HG02981 (cell line): Measurements from ENCODE around the gene SUPT6H.

Experiments
- ATAC-seq: cut with Tn5 transposase; IDR thresholded peaks from one replicate; pipeline ENCODE4 v1.9.1; 2021; ENCODE audit warnings: mild to moderate bottlenecking, moderate library complexity; ENCODE audit not compliant: unreplicated experiment

Gene SUPT6H

GRCh38 chr17:28661635-28662526, at the start of gene SUPT6H, which contains the start of gene SDF2:
SUPT6H (plus strand) TSS chr17:28662205; CDS start chr17:28673402, 11,197 bp downstream.
SDF2 (minus strand) TSS chr17:28661906; CDS start chr17:28661876, 30 bp downstream.
- ATAC-seq: peak; percentile 87

GRCh38 chr17:28612531-28612930, 49.5 kb upstream of the SUPT6H start:
- ATAC-seq: no peak

- no peak for ATAC-seq
Observed at GRCh38 chr17:28612936-28613872, 48.8 kb upstream of the SUPT6H start.

DNA sequence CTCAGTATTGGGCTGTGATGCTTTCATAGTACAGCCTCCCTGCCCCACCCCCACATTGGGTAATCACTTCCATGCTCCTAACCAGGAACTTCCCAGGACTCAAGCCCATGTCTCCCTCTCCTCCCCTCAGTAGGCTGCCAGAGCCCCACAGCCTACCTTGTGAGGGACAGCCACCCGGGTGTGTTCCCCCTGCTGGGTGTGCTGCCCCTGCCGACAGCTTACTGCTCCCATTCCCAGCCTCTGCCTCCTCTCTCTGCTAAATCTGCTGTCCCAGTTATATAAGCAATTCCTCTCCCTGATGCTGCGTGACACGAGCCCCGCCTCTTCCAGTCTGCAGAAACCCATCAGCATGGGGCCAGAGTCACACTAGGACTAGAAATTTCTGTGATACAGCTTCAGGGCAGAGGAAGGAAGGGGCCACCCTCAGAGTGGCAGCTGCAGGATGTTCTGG, 48.0 kb upstream of the SUPT6H start, which contains the start of gene RSKR:
RSKR (minus strand) TSS at position 255 of the 451 bp plus-strand sequence; CDS start at position 231, 24 bp downstream.
- ATAC-seq: no peak

DNA sequence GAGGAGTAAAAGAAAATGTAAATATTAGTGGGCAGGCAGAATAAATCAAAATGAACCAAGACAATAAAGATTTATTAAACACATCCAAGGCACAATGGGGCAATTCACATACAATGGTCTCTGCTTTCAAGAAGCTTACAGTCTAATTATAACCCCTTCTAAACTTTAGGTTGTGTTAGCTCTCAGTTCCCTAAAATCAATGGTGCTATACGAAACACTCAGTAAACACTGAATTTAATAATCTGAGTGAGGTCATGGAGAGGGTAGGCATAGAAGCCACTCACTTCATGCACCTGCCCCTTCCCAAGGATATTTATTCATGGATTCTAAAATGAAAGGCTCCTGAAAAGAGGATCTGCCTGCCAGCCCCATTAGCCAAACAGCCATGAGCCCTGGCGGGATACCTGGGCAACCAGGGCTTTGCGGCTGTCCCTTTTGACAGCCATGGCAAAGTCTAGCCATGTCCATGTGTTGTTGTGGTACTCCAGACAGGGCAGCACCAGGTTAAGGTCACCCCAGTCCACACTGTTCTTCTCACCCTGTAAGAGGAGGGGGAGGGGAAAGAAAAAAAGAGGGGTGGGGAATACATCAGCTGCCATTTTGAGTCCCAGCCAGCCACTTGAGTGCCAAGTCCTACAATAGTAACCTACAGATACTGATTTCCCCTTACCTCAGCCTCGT, 46.6 kb upstream of the SUPT6H start:
- no peak for ATAC-seq

DNA sequence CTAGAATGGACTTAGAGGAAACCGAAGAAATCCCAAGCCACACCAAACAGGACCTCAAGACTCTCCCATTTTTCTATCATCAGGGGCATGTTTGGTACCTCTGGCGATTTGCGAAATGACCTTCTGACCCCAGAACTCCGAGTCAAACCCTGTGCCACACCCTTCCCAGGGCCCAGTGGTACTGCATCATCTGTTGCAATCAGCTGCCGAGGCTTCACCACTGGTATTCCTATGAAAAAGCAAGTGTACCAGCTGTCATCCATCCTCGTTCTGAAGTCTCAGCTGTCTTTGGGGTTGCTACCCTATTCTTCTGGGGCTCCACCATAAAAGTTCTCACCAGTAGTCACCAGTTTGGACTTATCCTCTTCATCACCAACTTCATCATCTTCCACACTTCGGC, 45.7 kb upstream of the SUPT6H start:
- ATAC-seq: no peak

GRCh38 chr17:28618464-28618863, 43.5 kb upstream of the SUPT6H start:
- no peak for ATAC-seq

GRCh38 chr17:28620010-28620409, 42.0 kb upstream of the SUPT6H start:
- no peak for ATAC-seq

DNA sequence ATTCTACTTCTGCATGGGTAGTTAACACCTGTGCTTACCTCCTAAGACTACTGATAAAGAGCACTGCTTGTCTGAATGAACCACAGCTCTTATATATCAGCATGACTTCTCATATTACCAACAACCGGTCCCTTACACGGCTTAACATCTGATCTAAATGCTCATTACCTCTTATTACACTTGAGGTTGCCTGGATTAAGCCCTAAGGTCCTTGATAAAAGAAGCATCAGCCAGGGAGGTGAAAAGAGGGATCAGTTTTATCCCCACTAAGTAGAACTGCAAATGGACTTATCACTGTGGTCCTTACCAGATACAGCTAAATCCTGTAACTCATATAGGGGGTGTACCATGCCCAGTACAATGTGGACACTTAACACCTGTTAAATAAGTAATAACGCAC, 39.8 kb upstream of the SUPT6H start:
- no peak for ATAC-seq

DNA sequence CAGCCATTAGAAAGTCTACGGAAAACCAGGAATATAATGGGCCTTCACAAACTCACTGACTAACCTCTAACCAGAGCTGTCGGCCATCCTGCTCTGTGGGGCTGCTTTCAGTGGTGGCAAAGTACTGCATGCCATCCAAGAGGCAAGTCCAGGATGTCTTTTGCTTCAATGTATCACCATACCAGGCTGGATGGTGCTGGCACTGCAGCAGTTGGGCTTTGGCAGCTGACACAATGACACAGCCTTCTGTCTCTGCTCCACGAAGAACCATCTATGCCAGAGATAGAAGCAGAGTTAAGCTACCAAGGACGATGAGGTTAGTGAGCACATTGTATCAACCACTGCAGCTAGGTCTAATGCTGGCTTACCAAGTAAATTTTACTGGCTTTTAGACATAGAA, 38.3 kb upstream of the SUPT6H start:
- ATAC-seq: no peak

DNA sequence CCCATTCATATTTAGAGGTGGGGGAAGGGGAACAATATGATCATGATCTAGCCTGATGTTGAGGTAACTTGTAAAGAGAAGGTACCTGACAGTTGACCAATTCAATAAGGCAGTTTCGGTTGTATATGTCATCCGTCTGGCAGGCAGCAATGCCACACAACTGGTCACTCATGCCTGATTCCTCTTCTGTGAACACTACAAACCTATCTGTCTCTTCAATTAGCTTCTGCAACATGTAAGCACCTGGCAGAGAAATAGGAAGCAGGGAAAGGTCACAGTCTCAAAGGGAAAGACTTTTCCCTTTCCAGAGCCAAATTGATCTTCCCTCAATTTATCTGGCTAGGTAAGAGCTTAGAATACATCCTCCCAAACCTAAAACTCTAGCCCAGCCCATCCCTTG, 37.9 kb upstream of the SUPT6H start:
- no peak for ATAC-seq

GRCh38 chr17:28626818-28627217, 35.2 kb upstream of the SUPT6H start:
- ATAC-seq: no peak

- no peak for ATAC-seq
Observed at GRCh38 chr17:28634206-28634865, 27.7 kb upstream of the SUPT6H start.

- ATAC-seq: no peak
Observed at GRCh38 chr17:28635506-28635905, 26.5 kb upstream of the SUPT6H start.

DNA sequence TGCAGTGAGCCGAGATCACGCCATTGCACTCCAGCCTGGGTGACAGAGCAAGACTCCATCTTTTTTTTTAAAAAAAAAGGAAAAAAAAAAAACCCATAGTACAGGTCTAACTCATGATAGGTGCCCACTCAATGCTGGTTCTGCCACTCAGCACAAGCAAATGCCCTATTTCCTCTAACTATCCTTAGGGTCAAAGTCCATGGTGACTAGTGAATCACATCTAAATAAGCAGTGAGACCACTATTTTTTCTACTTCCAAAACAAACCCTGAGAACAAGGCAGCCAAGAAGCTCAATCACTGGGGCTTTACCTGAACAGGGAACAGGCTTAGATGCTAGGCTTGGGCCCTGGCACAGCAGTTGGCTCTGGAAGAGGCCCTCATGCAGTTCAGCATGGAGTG, 20.4 kb upstream of the SUPT6H start:
- ATAC-seq: no peak

DNA sequence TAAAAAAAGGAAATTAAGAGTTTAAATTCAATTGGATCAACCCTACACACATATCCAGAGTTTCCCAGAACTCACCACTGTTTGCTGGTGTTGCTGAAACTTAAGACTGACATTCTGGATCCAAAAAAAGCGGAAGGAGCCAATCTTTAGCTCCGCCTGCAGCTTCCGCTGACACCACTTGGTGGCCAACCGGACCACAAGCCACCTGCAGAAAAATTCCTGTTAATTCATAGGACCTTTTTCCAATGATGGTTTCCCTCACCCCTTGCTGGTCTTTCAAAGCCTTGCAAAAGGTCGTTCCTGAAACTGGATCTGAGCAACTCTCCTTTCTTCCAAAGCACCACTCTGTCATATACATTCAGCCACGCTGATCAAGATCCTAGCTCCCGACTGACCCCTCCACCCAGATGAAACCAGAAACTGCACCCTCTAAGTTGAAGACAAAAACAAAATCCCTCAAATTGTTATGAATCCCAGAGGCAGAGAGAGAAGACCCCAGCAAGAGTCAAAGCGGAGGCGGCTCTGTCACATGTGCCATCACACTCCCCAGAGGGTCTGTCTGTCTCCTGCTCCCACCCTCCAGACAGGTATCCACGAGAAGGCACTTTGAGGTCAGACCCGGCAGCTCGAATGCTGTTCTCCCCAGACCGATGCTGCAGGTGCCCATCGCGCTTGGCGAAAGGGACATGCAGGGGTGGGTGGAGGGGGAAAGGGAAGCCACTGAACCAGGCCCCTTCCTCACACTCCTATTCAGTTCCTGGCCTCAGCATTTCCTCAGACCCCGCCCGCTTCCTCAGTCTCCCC, 17.8 kb upstream of the SUPT6H start:
- no peak for ATAC-seq

DNA sequence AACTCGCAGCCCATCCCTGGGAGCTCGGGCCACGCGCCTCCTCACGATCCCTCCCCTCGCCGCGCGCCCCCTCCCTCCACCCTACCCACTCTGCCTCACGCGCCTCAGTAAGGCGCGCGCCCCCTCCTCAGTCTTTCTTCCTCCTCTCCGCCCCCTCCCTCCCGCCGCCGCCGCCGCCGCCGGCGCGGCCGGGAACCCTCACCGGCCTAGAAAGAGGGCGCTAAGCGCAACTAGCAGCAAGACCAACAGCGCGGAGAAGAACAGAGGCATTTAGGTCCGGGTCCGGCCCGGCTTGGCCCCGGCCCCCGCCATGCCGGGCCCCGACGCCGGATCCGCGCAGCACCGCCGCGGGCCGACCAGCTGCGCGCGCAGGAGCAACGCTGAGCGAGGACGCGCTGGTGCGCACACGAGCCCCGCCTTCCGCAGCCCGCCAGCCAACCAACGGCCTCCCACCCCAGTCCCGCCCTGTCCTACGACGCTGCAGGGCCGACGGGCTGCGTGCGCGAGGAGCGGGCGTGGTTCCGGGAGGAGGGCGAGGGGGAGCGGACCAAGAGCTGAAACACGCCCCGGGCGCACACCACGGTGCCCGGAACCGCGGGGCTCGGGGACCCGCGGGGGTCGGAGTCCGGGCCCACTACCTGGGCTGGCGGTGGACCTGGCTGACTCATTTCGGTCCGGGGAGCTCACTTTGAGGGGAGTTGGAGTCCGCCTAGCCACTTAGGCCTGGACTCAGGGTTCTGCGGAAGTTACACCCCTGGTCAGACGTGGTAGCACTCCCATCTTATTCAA, 17.0 kb upstream of the SUPT6H start, which contains the start of gene BLTP2:
BLTP2 (minus strand) TSS at position 372 of the 789 bp plus-strand sequence; CDS start at position 270, 102 bp downstream.
- peak; percentile 90 for ATAC-seq

GRCh38 chr17:28645576-28645939, 16.4 kb upstream of the SUPT6H start:
- ATAC-seq: no peak
